ENCODE measurements around the gene GPER1.
"Not testable (repeated sequence)": the region's sequence is repeated elsewhere in the genome, so short reads cannot be mapped to it uniquely, and the experiment has no call there.

GPER1 gene

GRCh38 chr7:1068619-1069018, 19.3 kb upstream of the GPER1 start:
- Histone ChIP-seq H3K9me3 (no peaks in the 10 kb centered on the region; the same call in 1 of the 2 replicates), H3K36me3 (replicated peaks) (no peaks in the 10 kb centered on the region), H3K4me3 (no peak overlapping the region), H3K4me1 (no peaks in the 10 kb centered on the region; the same call in 1 of the 2 replicates), H3K27me3 (ENCODE audit: low read depth) (no peaks in the 10 kb centered on the region)
- DNase-seq (ENCODE audit: low spot score in 2 of 2), result no peak
- in situ Hi-C loops (cut with MboI; ENCODE audit: low sequenced_read_pairs), result loop anchor here (5.0 kb wide), 1 partner anchor 76 kb away; no protein-coding TSS in a partner anchor

DNA sequence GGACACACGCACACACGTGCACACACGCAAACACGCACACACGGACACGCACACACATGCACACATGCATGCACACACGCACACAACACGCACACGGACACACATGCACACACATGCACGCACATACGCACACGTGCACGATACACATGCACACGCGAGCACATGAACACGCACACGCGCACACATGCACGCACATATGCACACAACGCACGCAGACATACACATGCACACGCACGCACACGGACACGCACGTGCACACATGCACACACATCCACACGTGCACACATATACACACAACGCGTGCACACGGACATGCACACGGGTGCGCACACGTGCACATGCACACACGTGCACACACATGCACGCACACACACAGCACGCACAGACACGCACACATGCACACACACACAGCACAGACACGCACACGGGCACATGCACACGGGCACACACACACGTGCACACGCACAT, 17.3 kb upstream of the GPER1 start:
- DNase-seq (ENCODE audit: low spot score in 2 of 2), result no peak
- Histone ChIP-seq H3K4me3 (no peak overlapping the region), H3K9me3 (no peaks in the 10 kb centered on the region; the same call in 1 of the 2 replicates), H3K27me3 (ENCODE audit: low read depth) (no peaks in the 10 kb centered on the region), H3K4me1 (no peaks in the 10 kb centered on the region; the same call in 1 of the 2 replicates), H3K36me3 (replicated peaks) (no peaks in the 10 kb centered on the region)
- in situ Hi-C loops (cut with MboI; ENCODE audit: low sequenced_read_pairs), result no loop called here

DNA sequence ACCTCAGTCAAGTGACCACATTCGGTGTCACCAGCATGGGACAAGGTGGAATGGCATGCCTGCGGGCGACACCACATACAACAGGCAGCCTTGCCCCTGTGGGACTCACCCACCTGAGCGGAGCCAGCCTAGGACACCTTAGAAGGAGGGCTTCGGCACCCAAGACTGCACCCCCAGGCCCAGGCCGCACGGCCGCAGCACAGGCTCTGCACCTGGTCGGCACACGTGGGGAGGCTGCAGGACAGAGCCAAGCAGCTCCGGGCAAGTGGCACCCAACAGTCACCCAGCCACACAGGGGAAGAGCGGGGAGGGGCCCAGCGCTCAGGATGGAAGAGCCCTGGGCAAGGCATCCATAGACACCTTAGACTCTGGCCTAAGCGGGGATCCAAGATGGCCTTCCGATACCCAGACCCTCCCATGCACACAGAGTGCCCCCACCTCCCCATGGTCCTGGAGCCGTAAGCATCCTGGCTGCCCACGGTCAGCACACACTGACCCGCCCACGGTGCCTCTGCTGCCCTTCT, 16.1 kb upstream of the GPER1 start:
- Histone ChIP-seq H3K4me1 (no peaks in the 10 kb centered on the region), H3K4me3 (no peak overlapping the region), H3K36me3 (replicated peaks) (no peaks in the 10 kb centered on the region), H3K27me3 (ENCODE audit: low read depth) (no peaks in the 10 kb centered on the region), H3K9me3 (no peaks in the 10 kb centered on the region; the same call in 1 of the 2 replicates)
- no peak for DNase-seq (ENCODE audit: low spot score in 2 of 2)
- in situ Hi-C loops (cut with MboI; ENCODE audit: low sequenced_read_pairs), result no loop called here

DNA sequence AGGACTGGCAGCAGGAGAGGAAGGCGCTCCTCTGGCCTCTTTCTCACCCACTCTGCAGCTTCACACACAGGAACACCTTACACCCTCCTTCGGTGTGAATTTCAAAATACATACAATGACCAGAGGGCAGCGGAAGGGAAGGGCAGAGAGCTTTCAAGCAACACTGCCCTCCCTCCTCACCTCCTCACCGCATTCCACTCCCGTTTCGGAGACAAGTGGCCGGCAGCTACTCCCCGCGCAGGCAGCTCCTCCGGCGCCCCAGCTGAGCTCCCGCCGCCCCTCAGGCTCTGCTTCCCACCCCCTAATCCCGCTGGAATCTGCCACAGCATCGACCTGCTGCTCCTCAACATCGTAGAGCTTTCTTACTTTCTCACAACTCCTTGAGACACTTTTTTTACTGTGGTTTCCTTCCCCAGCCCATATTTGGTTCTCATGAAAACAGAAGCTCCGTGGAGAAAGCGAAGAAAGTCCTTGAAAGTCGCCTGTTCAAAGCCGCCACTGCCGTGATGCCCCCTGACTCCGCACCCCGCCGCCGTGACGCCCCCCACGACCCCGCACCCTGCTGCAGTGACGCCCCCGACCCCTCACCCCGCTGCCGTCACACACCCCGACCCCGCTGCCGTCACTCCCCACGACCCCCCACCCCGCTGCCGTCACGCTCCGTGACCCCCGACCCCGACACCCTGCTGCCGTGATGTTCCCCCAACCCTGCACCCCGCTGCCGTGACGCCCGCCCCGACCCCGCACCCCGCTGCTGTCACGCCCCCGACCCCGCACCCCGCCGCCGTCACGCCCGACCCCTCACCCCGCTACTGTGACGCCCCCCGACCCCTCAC, 14.6 kb upstream of the GPER1 start:
- no peaks in the 10 kb centered on the region for H3K4me1 ChIP-seq
- H3K4me3 ChIP-seq, result no peak overlapping the region
- H3K27me3 ChIP-seq (ENCODE audit: low read depth), result no peaks in the 10 kb centered on the region
- H3K9me3 ChIP-seq, result no peaks in the 10 kb centered on the region; the same call in 1 of the 2 replicates
- no peaks in the 10 kb centered on the region for H3K36me3 ChIP-seq (replicated peaks)
- in situ Hi-C loops (cut with MboI; ENCODE audit: low sequenced_read_pairs), result no loop called here
- no peak for DNase-seq (ENCODE audit: low spot score in 2 of 2)

- H3K4me3 ChIP-seq; H3K9me3 ChIP-seq; in situ Hi-C loops (cut with MboI; ENCODE audit: low sequenced_read_pairs); H3K27me3 ChIP-seq (ENCODE audit: low read depth); H3K36me3 ChIP-seq (replicated peaks); DNase-seq (ENCODE audit: low spot score in 2 of 2); H3K4me1 ChIP-seq: not testable (repeated sequence)
Observed at GRCh38 chr7:1074018-1074417, 13.9 kb upstream of the GPER1 start.

DNA sequence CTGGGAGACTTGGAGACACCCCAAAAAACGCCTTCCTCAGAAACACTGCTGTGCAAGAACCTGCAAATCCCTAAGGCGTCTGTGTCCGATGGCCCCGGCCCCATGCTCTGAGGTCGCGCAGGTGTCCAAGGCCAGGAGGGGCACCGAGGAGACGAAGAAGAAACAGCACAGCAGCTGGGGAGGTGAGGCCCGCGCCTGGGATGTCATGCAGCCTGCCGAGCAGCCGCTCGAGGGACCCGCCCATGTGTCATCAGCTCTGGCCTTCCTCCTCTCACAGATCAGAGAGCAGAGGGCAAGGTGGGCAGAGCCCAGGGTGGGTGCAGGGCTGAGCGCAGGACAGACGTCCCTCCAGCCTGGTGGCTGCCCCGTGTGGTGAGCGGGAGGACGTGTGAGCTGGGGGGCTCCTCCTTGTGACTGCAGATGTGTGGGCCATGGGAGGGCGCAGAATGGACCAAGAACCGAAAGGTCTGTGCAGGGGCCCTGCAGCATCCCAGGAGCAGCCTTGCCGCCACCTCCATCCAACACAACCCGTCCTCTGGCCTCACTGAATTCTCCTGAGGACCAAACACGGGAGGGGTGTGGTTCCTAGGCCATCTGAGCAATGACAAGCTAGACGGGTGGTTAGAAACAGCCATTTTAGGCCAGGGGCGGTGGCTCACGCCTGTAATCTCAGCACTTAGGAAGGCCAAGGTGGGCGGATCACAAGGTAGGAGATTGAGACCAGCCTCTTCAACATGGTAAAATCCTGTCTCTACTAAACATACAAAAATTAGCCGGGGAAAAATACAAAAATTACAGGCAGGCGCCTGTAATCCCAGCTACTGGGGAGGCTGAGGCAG, 13.1 kb upstream of the GPER1 start:
- no peaks in the 10 kb centered on the region for H3K27me3 ChIP-seq (ENCODE audit: low read depth)
- no peak for DNase-seq (ENCODE audit: low spot score in 2 of 2)
- H3K4me1 ChIP-seq, result no peaks in the 10 kb centered on the region
- H3K9me3 ChIP-seq, result no peaks in the 10 kb centered on the region; the same call in 1 of the 2 replicates
- no peaks in the 10 kb centered on the region for H3K36me3 ChIP-seq (replicated peaks)
- in situ Hi-C loops (cut with MboI; ENCODE audit: low sequenced_read_pairs), result no loop called here
- no peak overlapping the region for H3K4me3 ChIP-seq

DNA sequence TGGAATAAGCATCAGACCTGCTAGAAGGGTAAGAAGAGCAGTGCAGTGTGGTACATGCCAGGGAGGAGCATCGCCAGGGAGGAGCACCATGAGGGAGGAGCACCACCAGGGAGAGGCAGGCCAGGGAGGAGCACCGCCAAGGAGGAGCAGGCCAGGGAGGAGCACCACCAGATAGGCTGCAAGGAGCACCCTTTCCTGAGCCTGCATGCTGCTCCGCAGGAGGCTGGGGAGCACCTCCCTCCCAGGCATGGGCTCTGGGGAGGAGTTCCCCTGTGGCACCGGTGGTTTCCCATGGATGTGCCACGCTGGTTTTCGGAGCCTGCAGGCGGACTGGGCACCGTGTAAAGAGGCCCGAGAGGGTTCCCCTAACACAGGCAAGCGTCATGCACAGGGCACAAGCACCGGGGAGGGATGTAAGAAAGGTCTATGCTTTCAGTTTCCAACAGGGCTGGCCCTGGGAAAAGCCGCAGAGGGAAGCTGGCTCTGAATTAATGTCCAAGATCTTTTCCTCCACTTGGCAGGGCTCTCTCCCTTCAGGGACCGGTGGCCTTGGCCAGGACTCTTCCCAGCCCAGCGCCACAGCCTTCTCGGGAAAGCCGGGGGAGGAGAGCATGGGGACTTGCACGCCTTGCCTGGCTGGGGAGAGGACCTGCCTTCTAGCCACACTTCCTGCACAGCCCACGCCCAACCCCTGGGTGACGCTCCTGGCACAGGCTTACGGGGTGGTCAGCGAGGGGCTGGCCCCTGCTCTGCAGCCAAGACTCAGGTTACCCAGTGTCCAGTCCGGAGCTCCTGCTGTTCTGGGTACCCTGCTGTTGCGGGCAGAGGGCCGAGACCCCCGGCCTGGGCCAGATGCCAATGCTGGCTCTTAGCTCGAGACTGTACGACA, 11.5 kb upstream of the GPER1 start:
- Histone ChIP-seq H3K4me1 (no peaks in the 10 kb centered on the region), H3K27me3 (ENCODE audit: low read depth) (no peaks in the 10 kb centered on the region), H3K9me3 (no peaks in the 10 kb centered on the region), H3K36me3 (replicated peaks) (no peaks in the 10 kb centered on the region), H3K4me3 (no peak overlapping the region)
- in situ Hi-C loops (cut with MboI; ENCODE audit: low sequenced_read_pairs), result no loop called here
- no peak for DNase-seq (ENCODE audit: low spot score in 2 of 2)

DNA sequence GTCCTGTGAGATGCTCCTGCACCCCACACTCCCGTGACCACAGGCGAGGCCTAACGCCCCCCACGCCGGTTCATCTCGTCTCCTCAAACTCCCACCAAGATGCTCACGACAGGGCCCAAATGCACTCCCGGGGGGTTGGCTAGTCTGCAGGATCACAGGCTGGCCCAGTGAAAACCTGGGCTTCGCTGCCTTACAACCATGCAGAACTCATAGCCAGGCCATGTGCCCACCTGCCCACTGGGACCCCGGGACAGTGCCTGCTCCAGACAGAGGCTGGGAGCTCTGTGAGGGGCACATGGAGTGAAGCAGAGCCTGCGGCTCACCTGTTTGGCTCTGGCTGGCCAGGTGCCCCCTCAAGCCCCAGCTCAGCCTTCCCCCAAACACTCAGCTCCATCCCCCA, 9.4 kb upstream of the GPER1 start:
- DNase-seq (ENCODE audit: low spot score in 2 of 2), result no peak
- Histone ChIP-seq H3K4me1 (no peaks in the 10 kb centered on the region), H3K36me3 (replicated peaks) (no peaks in the 10 kb centered on the region), H3K4me3 (no peak overlapping the region), H3K9me3 (no peaks in the 10 kb centered on the region), H3K27me3 (ENCODE audit: low read depth) (no peaks in the 10 kb centered on the region)
- in situ Hi-C loops (cut with MboI; ENCODE audit: low sequenced_read_pairs), result no loop called here

- in situ Hi-C loops (cut with MboI; ENCODE audit: low sequenced_read_pairs), result no loop called here
- no peak overlapping the region for H3K4me3 ChIP-seq
- no peaks in the 10 kb centered on the region for H3K27me3 ChIP-seq (ENCODE audit: low read depth)
- no peaks in the 10 kb centered on the region for H3K4me1 ChIP-seq
- no peaks in the 10 kb centered on the region for H3K36me3 ChIP-seq (replicated peaks)
- no peaks in the 10 kb centered on the region for H3K9me3 ChIP-seq
- DNase-seq (ENCODE audit: low spot score in 2 of 2), result no peak
Observed at GRCh38 chr7:1078985-1079384, 8.9 kb upstream of the GPER1 start.

DNA sequence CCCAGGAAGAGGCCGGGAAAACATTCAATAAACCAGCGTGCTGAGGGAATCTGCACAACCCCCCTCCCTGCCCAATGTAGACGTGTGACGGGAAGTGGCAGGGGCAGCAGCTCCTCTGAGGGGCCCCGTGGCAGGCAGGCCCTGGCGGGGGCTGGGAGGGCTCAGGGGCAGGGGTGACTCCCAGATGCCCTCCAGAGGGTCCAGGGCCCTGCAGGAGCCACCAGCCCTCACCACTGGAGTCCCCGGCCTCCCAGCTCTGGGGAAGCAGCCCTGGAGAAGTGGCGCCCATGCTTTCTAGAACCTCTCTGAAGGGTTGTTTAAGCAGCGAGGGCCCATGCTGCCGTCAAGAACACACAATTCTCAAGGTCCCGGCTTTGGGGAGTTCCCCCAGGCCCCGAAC, 8.4 kb upstream of the GPER1 start:
- in situ Hi-C loops (cut with MboI; ENCODE audit: low sequenced_read_pairs), result no loop called here
- no peaks in the 10 kb centered on the region for H3K9me3 ChIP-seq
- H3K27me3 ChIP-seq (ENCODE audit: low read depth), result no peaks in the 10 kb centered on the region
- H3K4me1 ChIP-seq, result no peaks in the 10 kb centered on the region
- DNase-seq (ENCODE audit: low spot score in 2 of 2), result no peak
- H3K4me3 ChIP-seq, result no peak overlapping the region
- no peaks in the 10 kb centered on the region for H3K36me3 ChIP-seq (replicated peaks)

- in situ Hi-C loops (cut with MboI; ENCODE audit: low sequenced_read_pairs), result no loop called here
- H3K9me3 ChIP-seq, result no peaks in the 10 kb centered on the region
- no peaks in the 10 kb centered on the region for H3K27me3 ChIP-seq (ENCODE audit: low read depth)
- DNase-seq (ENCODE audit: low spot score in 2 of 2), result no peak
- H3K4me1 ChIP-seq, result no peaks in the 10 kb centered on the region
- H3K4me3 ChIP-seq, result no peak overlapping the region
- no peaks in the 10 kb centered on the region for H3K36me3 ChIP-seq (replicated peaks)
Observed at GRCh38 chr7:1080252-1080920, 7.5 kb upstream of the GPER1 start.

DNA sequence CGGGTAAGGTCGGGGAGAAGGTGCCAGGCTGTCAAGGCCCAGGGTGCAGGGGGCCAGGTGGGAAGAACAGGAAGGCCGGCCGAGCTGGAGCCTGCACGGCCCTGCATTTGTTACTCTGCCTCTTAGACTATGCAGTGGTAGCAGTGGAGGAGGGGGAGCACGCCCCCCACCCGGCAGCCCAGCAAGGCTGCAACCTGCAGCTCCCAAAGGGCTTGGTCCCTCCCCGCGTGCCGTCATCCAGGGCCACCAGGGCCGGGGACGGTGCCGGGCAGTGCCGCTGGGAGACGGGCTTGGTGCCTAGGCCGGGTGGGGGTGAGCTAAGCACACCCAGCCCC, 7.0 kb upstream of the GPER1 start:
- no peaks in the 10 kb centered on the region for H3K9me3 ChIP-seq
- in situ Hi-C loops (cut with MboI; ENCODE audit: low sequenced_read_pairs), result no loop called here

GRCh38 chr7:1081336-1081735, 6.6 kb upstream of the GPER1 start:
- Histone ChIP-seq H3K27me3 (ENCODE audit: low read depth) (no peaks in the 10 kb centered on the region), H3K4me1 (peaks cover under 1% of the 10 kb centered on the region), H3K9me3 (no peaks in the 10 kb centered on the region), H3K36me3 (replicated peaks) (no peaks in the 10 kb centered on the region), H3K4me3 (no peak overlapping the region)
- DNase-seq (ENCODE audit: low spot score in 2 of 2), result no peak
- in situ Hi-C loops (cut with MboI; ENCODE audit: low sequenced_read_pairs), result no loop called here

More for the DNA sequence above, 7.0 kb upstream of the GPER1 start:
- DNase-seq (ENCODE audit: low spot score in 2 of 2), result no peak
- Histone ChIP-seq H3K27me3 (ENCODE audit: low read depth) (no peaks in the 10 kb centered on the region), H3K4me3 (no peak overlapping the region), H3K36me3 (replicated peaks) (no peaks in the 10 kb centered on the region), H3K4me1 (no peaks in the 10 kb centered on the region)

Measured in HAP-1 (cell line).